GM18508 (cell line): Measurements from ENCODE around the gene SNRNP70.
"Not testable (repeated sequence)": the region's sequence is repeated elsewhere in the genome, so short reads cannot be mapped to it uniquely, and the experiment has no call there.

Experiments used
- ATAC-seq: cut with Tn5 transposase; IDR thresholded peaks from one replicate; pipeline ENCODE4 v1.9.1; 2021; ENCODE audit warnings: moderate number of reproducible peaks; ENCODE audit not compliant: insufficient read depth, unreplicated experiment

The SNRNP70 gene

DNA sequence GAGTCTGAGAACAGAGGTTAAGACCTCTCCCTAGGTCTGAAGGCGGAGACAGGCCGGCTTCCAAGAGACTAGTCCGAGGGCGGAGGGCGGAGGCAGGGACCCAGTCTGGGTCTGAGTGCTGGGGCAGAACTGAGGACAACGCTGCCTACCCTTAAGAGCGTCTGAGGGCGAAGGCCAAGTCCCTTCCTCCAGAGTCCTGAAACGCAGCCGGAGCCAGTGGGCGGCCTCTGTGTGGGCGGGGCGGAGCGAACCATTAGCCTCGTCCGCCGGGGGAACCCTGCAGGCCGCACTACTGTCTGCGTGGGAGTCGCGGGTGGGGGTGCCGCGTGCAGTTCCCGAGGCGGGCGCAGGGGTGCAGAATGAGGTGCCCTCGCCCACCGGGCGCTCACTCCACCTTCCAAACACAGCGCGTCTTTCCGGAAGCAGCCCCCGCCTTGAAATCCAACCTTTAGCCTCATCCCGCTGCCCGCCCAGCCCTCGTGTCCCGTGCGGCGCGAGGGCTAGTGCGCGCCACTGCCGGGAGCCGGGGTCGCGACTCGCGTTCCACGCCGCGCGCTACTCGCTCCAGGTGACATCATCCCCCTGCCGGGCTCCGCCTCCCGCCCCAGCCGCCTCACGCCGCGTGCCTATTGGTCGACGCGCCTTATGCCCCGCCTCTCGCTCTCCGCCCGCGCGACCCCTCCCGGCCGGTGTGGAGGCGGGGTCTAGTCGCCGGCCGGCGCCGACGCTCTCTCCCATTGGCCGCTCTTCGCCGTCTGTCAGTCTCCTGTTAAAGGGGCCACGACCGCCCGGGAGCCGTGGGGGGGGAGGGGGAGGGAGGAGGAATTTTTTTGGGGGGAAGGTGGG lies 33.5 kb downstream of the SNRNP70 start, which contains the start of gene C19orf73:
TSS of gene C19orf73 (minus strand) at position 579 of the 846 bp plus-strand sequence. CDS start at position 458, 121 bp downstream.
- ATAC-seq = peak; percentile 39

DNA sequence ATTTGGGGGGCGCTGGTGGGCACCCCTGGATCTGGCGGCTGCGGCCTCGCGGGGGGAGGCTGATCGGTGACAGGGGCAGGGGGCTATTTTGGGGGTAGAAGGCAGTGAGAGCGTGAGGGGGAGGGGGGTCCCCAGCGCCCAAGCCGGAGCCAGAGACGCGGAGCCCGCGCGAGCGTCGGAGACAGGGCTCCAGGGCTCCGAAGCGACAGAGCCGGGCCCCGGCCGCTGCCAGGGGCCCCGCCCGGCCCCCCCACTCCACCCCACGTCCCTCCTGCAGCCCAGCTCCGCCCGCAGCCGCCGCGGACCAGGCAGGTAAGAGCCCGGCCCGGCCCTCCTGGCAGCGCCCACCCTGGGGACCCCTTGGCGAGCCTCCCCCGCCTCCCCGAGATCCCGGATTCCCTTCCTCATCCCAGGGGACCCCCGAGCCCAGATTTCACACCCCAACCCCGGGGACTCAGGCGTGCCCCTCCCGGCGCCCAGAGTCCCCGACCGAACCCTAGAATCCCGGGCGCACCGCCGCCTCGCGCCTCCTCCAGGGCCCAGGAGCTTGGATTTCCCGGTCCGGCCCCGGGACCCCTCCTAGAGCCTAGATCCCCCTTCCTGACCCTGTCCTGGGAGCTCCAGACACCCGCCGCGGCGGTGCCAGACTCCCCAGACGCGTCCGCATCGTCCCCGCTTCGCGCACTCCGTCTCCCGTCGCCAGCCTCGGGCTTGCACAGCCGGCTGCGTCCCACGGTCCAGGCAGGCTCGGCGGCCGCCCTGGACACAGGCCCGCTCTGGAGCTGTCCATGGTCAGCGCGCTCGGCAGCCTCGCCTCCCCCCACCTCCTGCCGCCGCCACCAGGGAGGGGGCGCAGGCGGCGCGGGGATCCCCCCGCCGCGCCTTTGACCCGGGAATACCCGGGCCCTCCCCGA lies 34.4 kb downstream of the SNRNP70 start, which contains the start of gene PPFIA3:
TSS of gene PPFIA3 (plus strand) at position 134 of the 914 bp plus-strand sequence. CDS start 8,330 bp downstream, outside the sequence.
- ATAC-seq = no peak

DNA sequence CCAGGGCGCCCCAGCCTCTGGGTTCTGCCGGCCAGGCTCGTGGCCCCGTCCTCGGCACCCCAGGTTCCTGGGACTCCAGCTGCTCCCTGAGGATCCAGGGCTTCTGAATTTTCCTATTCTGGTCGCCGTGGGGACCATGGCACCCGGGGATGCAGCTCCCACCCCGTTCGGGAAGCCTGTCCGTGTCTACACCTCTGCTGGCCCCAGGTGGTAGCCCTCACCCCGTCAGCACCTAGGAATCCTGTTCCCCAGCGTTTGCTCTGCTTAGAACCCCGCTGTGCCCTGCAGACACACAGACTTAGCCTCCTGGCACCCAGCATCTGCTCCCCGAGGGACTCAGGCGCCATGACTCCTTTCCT lies 35.1 kb downstream of the SNRNP70 start:
- ATAC-seq = no peak

DNA sequence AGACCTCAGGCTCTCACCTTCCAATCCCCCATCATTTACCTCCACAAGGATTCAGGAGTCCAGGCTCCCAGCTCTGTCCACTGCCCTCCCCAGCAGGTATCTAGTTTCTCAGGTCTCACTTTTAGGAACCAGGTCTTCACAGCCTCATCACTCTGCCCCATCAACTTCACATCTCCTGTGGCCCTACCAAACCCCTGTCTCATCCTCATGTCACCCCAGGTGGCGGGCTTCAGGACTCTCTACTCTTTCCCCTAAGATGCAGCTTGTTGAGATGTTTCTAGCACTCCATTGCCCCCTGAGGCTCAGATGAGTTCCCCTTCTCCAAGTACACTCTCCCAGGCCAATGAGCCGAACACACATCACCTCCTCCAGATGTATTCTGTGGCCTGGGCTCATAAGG lies 35.6 kb downstream of the SNRNP70 start:
- no peak for ATAC-seq

DNA sequence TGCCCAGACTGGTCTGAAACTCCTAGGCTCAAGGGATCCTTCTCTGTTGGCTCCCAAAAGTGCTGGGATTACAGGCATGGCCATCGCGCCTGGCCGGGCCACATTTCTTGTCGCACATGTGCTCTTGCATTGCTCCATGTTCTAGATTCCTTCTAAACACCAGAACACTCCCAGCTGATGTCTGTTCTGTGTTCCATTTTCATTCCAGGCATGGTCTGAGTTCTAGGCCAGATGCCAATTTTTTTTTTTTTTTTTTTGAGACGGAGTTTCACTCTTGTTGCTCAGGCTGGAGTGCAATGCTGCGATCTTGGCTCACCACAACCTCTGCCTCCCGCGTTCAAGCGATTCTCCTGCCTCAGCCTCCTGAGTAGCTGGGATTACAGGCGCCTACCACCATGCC lies 36.6 kb downstream of the SNRNP70 start:
- not testable (repeated sequence) for ATAC-seq

DNA sequence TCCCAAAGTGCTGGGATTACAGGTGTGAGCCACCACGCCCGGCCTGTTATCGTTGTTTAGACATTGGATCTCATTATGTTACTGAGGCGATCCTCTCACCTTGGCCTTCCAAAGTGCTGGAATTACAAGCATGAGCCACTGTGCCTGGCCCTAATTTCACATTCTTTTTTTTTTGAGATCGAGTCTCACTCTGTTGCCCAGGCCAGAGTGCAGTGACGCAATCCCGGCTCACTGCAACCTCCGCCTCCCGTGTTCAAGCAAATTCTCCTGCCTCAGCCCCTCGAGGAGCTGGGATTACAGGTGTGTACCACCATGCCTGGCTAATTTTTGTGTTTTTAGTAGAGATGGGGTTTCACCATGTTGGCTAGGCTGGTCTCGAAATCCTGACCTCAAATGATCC lies 38.0 kb downstream of the SNRNP70 start:
- not testable (repeated sequence) for ATAC-seq

DNA sequence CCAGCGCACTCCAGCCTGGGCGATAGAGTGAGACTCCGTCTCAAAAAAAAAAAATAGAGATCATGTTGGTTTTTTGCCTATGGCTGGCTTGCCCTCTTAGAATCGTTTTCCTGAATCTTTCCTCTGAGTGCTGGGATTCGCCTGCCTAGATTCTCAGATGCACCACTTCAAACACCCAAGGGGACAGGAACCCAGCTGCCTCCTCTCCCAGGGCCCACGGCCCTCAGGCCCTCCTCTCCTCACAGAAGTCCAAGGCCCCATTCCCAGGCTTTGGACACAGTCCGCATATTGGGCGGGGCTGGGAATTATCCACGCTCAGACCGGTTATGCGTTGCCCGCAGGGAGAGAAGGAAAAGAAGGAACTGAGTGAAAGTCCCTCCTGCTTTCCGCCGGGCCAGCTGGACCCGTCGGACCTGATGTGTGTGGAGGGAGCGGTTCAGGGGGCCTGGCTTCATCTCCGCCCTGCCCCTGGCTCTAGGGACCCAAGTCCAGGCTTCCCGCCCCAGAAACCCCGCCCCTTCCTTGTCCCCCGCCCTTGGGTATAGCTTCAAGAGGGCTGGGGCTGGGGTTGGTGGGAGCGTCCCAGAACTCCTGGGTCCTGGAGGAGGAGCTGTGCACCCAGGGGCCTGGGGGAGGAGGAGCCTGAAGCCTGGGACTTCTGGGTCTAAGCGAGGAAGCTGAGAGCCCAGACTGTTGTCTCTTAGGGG lies 39.9 kb downstream of the SNRNP70 start:
- no peak for ATAC-seq

DNA sequence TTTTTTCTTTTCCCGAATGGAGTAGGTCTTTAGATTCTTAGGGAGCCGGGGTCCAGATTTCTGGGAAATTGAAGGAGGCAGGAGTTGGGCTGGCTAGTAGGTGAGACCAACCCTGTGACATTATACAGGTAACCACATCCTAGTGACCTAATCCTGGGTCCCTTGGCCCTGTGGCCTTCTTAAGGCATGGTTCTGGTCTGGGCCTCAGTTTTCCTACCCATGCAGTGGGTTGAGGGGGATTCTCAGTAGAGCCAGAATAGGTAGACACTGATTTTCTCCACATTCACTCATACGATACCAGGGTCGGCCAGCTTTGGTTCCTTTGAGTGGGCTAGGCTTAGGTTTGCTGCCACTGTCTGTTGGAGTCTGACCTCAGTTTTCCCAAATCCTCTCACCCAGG lies 41.3 kb downstream of the SNRNP70 start:
- no peak for ATAC-seq

DNA sequence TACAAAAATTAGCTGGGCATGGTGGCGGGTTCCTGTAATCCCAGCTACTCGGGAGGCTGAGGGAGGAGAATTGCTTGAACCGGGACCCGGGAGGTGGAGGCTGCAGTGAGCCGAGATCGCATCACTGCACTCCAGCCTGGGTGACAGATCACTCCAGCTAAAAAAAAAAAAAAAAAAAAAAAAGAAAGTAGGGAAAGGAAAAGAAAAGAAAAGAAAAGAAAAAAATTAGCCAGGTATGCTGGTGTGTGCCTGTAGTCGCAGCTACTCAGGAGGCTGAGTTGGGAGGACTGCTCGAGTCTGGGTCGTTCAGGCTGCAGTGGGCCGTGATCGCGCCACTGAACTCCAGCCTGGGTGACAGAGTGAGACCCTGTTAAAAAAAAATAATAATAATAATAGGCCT lies 42.0 kb downstream of the SNRNP70 start:
- not testable (repeated sequence) for ATAC-seq

DNA sequence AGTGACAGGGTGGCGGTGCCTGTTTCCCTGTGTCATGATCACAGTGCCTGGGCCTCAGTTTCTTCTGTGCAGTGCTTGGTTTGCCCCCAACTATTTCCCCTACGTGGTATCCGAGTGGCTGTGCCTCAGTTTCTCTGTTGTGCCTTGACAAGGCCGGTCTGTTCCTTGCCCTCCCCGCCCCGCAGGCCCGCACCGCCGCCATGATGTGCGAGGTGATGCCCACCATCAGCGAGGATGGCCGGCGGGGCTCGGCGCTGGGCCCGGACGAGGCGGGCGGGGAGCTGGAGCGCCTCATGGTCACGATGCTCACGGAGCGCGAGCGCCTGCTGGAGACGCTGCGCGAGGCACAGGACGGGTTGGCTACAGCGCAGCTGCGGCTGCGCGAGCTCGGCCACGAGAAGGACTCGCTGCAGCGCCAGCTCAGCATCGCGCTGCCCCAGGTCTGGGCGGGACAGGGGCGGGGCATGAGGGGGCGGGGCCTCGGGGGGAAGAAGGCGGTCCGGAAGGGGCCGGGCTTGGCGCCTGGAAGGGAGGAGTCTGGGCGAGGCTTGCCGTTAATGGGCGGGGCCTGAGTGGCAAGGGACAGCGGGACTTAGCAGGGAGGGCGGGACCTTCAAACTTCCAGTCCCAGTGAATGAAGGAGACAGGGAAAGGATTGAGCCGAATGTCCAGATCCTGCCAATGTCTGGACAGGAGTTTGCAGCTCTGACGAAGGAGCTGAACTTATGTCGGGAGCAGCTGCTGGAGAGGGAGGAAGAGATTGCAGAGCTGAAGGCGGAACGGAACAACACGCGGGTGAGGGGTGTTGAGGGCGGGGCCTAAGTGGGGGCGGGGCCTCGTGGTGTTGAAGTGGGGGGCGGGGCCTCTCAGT lies 42.7 kb downstream of the SNRNP70 start:
- no peak for ATAC-seq

DNA sequence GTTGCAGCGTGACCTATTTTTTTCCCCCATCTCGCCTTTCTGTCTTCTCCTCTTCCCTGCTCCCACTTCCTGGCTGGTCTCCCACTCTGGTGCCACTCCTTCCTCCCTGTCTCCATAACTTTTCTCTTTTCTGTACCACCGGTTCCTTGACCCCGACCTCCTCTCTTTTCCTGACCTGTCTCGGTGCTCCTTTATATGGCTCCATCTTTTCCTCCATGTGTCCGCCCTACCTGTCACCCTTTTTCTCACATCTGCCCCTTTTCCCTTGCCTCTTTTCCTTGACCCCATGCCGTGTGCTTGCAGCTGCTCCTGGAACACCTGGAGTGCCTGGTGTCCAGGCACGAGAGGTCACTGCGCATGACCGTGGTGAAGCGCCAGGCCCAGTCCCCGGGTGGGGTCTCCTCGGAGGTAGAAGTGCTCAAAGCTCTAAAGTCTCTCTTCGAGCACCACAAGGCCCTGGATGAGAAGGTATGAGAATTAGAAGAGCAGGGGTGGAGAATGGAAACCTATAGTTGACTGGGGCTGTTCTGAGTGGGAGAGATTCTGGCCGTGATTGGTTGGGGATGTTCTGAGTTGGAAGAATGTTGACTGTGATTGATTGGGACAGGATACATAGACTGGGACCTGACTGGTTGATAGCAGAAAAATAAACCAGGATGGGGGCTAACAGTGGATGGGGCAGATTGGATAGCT lies 43.4 kb downstream of the SNRNP70 start:
- ATAC-seq = no peak

DNA sequence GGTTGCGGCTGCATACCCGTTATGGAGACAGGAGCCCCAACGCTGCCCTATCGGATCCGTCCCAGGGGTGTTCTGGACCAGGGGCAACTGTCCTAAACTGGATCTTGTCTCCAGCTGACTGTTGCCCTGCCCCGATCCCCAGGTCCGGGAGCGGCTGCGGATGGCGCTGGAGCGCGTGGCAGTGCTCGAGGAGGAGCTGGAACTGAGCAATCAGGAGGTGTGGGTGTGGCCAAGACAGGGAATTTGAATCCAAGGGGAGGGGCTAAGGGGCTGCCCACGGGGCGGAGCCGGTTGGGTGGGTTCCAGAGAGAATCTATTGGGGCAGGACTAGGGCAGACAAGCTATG lies 44.0 kb downstream of the SNRNP70 start:
- ATAC-seq = no peak

DNA sequence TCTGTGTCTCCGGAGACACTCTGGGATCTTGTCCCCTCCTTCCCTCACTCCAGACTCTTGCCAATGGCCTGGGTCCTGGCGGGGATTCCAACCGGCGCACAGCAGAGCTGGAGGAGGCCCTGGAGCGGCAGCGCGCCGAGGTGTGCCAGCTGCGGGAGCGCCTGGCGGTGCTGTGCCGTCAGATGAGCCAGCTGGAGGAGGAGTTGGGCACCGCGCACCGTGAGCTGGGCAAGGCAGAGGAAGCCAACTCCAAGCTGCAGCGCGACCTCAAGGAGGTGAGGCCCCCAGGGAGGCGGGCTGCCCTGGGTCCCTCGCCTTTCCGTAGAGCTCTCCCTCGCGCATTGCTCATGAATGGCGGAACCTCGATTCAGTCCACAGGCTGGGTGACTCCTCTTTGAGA lies 45.1 kb downstream of the SNRNP70 start:
- ATAC-seq = no peak

DNA sequence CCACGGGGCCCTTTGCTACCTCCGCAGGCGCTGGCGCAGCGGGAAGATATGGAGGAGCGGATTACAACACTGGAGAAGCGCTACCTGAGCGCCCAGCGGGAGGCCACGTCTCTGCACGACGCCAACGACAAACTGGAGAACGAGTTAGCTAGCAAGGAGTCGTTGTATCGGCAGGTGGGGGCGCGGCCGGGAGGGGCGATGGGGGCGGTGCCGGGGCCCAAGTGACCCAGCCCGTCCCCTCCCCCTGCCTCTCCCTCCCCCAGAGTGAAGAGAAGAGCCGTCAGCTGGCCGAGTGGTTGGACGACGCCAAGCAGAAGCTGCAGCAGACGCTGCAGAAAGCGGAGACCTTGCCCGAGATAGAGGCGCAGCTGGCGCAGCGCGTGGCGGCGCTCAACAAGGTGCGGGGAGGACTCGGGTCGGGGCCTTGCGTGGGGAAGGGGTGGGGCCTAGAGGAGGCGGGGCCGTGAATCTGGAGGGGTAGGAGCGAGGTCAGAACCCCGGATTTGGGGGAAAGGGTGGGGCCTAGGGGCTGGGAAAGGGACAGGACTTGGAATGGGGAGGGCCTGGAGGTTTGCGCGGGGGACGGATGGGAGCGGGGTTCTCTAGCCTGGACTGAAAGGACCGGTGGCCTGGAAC lies 47.8 kb downstream of the SNRNP70 start:
- no peak for ATAC-seq

DNA sequence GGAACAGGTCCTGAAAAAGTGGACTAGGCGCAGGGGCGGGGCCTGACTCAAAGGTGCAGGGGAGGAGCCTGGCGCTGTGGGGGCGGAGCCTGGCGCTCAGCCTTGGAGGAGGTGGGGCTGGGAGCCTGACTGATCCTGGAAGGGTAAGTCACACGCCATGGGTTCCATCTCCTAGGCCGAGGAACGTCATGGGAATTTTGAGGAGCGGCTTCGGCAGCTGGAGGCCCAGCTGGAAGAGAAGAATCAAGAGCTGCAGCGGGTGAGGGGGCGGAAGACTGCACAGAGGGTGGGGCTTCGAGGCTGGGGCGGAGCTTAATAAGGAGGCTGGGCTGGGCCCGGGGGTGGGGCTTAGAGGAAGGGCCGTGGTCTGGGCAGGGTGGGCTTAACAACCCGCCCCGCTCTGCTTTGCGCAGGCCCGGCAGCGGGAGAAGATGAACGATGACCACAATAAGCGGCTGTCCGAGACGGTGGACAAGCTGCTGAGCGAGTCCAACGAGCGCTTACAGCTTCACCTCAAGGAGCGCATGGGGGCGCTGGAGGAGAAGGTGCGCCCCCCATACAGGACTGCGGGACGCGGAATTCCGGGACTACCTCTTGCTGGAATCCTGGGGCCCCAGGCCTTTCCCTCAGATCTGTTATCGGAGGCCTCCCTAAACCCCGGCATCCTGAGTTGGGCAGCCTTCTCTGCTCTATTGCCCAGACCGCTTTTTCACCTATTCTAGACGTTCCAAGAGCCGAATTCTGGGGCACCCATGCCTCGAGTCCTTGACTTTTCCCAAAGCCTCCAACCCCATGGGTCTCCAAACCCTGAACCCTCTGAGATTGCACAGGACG lies 48.6 kb downstream of the SNRNP70 start:
- no peak for ATAC-seq

DNA sequence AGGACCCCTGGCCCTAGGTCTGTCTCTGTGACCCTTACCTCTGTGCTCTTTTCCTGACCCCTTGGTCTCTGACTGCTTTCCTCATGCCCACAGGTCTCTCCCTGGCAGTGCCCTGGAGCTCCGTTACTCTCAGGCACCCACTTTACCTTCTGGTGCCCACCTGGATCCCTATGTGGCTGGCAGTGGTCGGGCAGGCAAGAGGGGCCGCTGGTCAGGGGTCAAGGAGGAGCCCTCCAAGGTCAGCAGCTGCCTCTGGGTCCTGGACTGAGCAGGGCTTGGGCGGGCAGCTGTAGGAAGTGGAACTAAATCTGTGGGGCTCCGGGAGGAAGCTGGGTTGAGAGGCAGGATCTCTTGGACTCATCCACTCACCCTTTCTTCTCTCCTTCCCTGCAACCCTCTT lies 50.4 kb downstream of the SNRNP70 start:
- no peak for ATAC-seq

DNA sequence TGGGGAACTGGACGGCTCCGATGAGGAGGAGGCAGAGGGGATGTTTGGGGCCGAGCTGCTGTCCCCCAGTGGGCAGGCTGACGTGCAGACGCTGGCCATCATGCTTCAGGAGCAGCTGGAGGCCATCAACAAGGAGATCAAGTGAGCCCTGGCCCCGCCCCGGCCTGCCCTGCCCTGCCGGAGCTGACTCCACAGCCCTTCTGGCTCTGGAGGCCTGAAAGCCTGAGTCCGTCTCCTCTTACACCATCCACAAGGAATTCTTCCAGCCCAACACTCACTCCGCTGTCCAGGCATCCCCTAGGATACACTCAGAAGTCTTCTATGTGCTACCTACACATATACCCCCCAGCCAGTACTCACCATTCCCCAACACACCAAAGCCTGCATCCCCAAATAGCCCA lies 51.5 kb downstream of the SNRNP70 start:
- ATAC-seq = no peak

DNA sequence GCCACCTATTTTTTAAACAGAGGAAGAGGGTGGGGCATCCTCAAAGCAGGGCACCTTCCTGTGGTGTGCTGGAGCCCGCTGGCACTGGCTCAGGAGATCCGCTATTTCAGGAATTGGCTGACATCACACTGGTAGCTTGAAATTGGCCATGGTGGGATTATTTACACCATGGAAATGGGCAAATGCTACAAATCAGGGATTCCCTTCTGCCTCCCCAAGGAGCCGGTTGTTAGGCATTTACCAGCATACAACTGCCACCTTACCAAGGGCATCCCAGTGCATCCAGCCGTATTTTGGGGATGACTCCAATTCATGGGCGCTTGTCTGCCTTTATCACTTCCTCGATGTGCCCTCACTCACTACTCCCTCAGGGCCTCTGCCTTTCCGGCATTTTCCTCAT lies 55.7 kb downstream of the SNRNP70 start:
- ATAC-seq = no peak
